IPS-11a (cell line): Measurements from ENCODE around the gene PCDHA6.
A peak's percentile ranks its signal among the peaks of the same experiment; 100 is the strongest.
"Not testable (repeated sequence)": the region's sequence is repeated elsewhere in the genome, so short reads cannot be mapped to it uniquely, and the experiment has no call there.

Experiments
- H3K4me3 ChIP-seq: one replicate; pipeline ENCODE4 v1.5.1; 2013; ENCODE audit warnings: low read depth, low read length, control low read depth

PCDHA6 gene

DNA sequence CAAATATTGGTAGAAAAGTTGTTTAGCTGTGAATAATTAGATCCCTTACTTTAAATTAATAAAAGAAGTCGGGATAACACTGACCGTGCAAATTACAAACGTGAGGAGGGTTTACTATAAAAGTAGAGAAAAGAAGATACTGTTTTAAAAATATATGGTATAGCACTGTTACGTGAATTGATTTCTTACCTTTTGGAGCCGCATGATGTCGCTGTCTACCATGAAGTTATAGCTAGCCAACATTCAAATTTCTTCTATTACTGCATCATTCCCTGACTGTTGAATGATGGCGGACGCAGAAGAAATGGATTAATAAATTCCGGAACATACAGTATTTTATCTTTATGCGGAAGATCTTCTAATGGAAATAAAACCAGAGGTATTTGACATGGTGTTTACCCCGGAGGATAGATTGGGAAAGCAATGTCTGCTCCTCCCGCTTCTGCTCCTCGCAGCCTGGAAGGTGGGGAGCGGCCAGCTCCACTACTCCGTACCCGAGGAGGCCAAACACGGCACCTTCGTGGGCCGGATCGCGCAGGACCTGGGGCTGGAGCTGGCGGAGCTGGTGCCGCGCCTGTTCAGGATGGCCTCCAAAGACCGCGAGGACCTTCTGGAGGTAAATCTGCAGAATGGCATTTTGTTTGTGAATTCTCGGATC is at the start of gene PCDHA6:
Gene PCDHA6, plus strand, starts transcription at position 257 of the 658 bp plus-strand sequence. Its CDS starts 132 bp downstream, at position 389.
- peak within 1 kb of the TSS; percentile 46 for H3K4me3 ChIP-seq

- no peak overlapping the region for H3K4me3 ChIP-seq
Measured at GRCh38 chr5:140780512-140780911, 47.2 kb upstream of the PCDHA6 start.

DNA sequence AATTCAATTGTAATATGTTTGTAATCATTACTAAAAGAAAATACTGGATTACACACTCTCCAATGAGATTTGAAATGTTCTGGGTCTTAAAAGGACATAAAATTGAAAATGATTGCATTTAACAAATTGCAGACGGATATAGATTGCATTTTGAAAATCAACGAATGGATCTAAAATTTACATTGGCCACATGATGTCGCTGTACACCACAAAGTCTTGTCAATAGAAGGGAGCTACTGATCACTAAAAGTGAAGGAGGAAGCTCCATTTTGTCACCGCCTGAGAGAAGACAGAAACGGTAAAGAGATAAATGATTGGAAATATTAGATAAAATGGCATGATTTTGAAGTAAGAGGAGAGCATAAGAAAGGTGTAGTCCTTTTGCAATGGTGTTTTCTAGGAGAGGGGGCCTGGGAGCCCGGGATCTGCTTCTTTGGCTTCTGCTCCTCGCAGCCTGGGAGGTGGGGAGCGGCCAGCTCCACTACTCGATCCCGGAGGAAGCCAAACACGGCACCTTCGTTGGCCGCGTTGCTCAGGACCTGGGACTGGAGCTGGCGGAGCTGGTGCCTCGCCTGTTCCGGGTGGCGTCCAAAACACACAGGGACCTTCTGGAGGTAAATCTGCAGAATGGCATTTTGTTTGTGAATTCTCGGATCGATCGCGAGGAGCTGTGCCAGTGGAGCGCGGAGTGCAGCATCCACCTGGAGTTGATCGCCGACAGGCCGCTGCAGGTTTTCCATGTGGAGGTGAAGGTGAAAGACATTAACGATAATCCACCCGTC is 41.7 kb upstream of the PCDHA6 start, which contains the start of gene PCDHA1:
Gene PCDHA1, plus strand, starts transcription at position 236 of the 782 bp plus-strand sequence.
- no peak within 1 kb of the TSS for H3K4me3 ChIP-seq

- H3K4me3 ChIP-seq: not testable (repeated sequence)
Measured at GRCh38 chr5:140787422-140787821, 40.3 kb upstream of the PCDHA6 start.

- not testable (repeated sequence) for H3K4me3 ChIP-seq
Measured at GRCh38 chr5:140787849-140788504, 39.8 kb upstream of the PCDHA6 start.

DNA sequence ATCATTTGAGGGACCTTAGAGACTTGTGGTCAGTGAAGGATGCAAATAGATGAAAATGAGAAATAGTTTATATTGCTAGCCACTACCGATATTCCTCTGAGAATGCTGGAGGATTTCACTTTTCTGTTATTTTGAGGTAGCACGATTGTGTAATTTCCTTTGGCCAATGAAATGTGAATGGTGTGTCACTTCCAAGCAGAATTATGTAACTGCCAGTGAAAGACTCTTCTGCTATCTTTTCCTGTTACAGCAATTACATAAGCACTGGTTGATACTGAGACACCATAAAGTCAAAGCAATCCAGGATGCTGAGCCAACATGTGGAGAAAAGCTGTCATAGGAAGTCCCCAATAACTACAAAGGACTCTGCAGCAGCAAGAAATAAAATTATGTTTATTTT is 36.7 kb upstream of the PCDHA6 start:
- H3K4me3 ChIP-seq: no peak overlapping the region

GRCh38 chr5:140794595-140795258 is 33.0 kb upstream of the PCDHA6 start, which contains the start of gene PCDHA2:
PCDHA2 (plus strand) TSS chr5:140794852.
- peak within 1 kb of the TSS; percentile 46 for H3K4me3 ChIP-seq

DNA sequence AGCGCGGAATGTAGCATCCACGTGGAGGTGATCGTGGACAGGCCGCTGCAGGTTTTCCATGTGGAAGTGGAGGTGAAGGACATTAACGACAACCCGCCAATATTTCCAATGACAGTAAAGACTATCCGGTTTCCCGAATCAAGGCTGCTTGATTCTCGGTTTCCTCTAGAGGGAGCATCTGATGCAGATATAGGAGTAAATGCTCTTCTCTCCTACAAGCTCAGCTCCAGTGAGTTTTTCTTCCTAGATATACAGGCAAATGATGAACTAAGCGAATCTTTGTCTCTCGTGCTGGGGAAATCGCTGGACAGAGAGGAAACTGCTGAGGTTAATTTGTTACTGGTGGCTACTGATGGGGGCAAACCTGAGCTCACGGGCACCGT is 32.5 kb upstream of the PCDHA6 start:
- peak overlapping the region; percentile 46 for H3K4me3 ChIP-seq

- not testable (repeated sequence) for H3K4me3 ChIP-seq
Measured at GRCh38 chr5:140796072-140796717, 31.6 kb upstream of the PCDHA6 start.

DNA sequence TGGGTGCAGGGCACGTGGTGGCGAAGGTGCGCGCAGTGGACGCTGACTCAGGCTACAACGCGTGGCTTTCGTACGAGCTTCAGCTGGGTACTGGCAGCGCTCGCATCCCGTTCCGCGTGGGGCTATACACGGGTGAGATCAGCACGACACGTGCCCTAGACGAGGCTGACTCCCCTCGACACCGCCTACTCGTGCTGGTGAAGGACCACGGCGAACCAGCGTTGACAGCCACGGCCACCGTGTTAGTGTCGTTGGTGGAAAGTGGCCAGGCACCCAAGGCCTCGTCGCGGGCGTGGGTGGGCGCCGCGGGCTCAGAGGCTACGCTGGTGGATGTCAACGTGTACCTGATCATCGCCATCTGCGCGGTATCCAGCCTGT is 31.1 kb upstream of the PCDHA6 start:
- no peak overlapping the region for H3K4me3 ChIP-seq

DNA sequence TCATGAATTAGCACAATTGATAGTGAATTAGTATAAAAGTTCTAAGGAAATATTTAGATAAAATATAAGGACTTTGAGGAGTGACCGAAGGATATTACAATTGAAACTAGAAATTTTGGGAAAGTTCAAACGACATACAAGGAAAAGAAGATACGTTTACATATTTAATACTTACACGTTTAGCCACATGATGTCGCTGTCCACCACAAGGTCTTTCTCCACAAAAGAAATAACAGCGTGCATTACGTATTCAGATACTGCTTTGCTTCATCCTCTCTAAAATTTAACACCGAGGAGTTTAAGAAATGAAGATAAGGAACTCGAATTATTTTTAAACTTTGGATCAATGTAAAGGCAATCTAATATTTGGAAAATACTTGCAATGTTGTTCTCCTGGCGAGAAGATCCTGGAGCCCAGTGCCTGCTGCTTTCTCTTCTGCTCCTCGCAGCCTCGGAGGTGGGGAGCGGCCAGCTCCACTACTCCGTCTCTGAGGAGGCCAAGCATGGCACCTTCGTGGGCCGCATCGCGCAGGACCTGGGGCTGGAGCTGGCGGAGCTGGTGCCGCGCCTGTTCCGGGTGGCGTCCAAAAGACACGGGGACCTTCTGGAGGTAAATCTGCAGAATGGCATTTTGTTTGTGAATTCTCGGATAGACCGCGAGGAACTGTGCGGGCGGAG is 26.8 kb upstream of the PCDHA6 start, which contains the start of gene PCDHA3:
Gene PCDHA3, plus strand, starts transcription at position 242 of the 678 bp plus-strand sequence.
- peak within 1 kb of the TSS; percentile 20 for H3K4me3 ChIP-seq

GRCh38 chr5:140801494-140801841 is 26.3 kb upstream of the PCDHA6 start:
- no peak overlapping the region for H3K4me3 ChIP-seq

- H3K4me3 ChIP-seq: not testable (repeated sequence)
Measured at GRCh38 chr5:140802381-140802780, 25.4 kb upstream of the PCDHA6 start.

- H3K4me3 ChIP-seq: no peak overlapping the region
Measured at GRCh38 chr5:140802781-140803271, 24.9 kb upstream of the PCDHA6 start.

DNA sequence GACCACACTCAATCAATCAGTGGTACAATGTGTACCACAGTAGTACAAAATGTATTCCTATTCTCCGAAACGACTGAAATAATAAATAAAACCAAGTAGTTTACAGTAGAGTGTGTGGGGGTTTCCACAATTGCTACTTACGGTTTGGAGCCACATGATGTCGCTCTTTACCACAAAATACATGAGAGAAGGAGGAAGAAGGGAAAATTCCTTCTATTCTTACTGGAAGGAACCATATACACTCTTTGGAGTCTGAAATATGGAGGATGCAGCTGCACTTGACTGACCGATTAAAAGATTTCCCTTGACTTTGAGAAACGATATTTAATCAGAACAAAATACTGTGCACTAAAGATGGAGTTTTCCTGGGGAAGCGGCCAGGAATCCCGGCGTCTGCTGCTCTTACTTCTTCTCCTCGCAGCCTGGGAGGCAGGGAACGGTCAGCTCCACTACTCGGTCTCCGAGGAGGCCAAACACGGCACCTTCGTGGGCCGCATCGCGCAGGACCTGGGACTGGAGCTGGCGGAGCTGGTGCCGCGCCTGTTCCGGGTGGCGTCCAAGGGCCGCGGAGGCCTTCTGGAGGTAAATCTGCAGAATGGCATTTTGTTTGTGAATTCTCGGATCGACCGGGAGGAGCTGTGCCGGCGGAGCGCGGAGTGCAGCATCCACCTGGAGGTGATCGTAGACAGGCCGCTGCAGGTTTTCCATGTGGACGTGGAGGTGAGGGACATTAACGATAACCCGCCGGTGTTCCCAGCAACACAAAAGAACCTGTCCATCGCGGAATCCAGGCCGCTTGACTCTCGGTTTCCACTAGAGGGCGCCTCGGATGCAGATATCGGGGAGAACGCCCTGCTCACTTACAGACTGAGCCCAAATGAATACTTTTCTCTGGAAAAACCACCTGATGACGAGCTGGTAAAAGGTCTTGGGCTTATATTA is 20.7 kb upstream of the PCDHA6 start, which contains the start of gene PCDHA4:
Gene PCDHA4, plus strand, starts transcription at position 235 of the 942 bp plus-strand sequence.
- peak within 1 kb of the TSS; percentile 78 for H3K4me3 ChIP-seq

DNA sequence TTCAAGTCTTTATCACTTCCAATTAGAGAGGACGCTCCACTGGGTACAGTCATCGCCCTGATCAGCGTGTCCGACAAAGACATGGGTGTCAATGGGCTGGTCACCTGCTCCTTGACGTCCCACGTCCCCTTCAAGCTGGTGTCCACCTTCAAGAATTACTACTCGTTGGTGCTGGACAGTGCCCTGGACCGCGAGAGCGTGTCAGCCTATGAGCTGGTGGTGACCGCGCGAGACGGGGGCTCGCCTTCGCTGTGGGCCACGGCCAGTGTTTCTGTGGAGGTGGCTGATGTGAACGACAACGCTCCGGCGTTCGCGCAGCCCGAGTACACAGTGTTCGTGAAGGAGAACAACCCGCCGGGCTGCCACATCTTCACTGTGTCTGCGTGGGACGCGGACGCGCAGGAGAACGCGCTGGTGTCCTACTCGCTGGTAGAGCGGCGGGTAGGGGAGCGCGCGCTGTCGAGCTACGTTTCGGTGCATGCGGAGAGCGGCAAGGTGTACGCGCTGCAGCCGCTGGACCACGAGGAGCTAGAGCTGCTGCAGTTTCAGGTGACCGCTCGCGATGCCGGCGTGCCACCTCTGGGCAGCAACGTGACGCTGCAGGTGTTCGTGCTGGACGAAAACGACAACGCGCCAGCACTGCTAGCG is 19.4 kb upstream of the PCDHA6 start:
- not testable (repeated sequence) for H3K4me3 ChIP-seq

- H3K4me3 ChIP-seq: no peak overlapping the region
Measured at GRCh38 chr5:140808889-140809291, 18.9 kb upstream of the PCDHA6 start.
